ENCODE results near the gene NLRC3.

GRCh38 chr16:3523281-3523680 is 53.9 kb downstream of the NLRC3 start:
- TF ChIP-seq REST (IDR thresholded peaks at IDR 0.05; ENCODE audit: low read depth) (no peak), FOXM1 (IDR thresholded peaks at IDR 0.05; ENCODE audit: borderline replicate concordance, low read depth) (no peak), MAX (IDR thresholded peaks at IDR 0.05) (no peak), RAD21 (IDR thresholded peaks at IDR 0.05; ENCODE audit: low read depth) (no peak), TAF1 (IDR thresholded peaks at IDR 0.05; ENCODE audit: low read depth) (no peak), TEAD4 (IDR thresholded peaks at IDR 0.05) (no peak), CREB1 (IDR thresholded peaks at IDR 0.05; ENCODE audit: low read depth) (no peak), ZBTB7A (IDR thresholded peaks at IDR 0.05; ENCODE audit: low read depth) (no peak), YY1 (IDR thresholded peaks at IDR 0.05; ENCODE audit: low read depth) (no peak), EP300 (IDR thresholded peaks at IDR 0.05; ENCODE audit: borderline replicate concordance) (no peak), EGR1 (IDR thresholded peaks at IDR 0.05) (no peak)
